ENCODE measurements around the gene BASP1. TPM values are rescaled to one million over a fixed set of nuclear protein-coding genes. Genes with fewer than 3 reads are reported as not detected.
"Not testable (repeated sequence)": the region's sequence is repeated elsewhere in the genome, so short reads cannot be mapped to it uniquely, and the experiment has no call there.

The BASP1 gene
- total RNA-seq, 2 experiments from 2014 or later: 0.70 to 0.93 TPM

- peaks cover 0 to 7% of the 10 kb centered on the region in 2 experiments for H3K9me3 ChIP-seq (ENCODE audit: control insufficient read depth in 1 of 2, insufficient read depth in 1 of 2, low read length in 2 of 2)
- H3K9me3 Mint-ChIP-seq: peaks cover 3% of the 10 kb centered on the region
- ChIA-PET CTCF (no interaction called here), POLR2A (no interaction called here)
- no peak for TF ChIP-seq CTCF (IDR thresholded peaks at IDR 0.05)
- H3K4me1 ChIP-seq (ENCODE audit: insufficient read depth, low read length): no peaks in the 10 kb centered on the region
- H3K4me1 Mint-ChIP-seq (ENCODE audit: low read depth): no peaks in the 10 kb centered on the region
- intact Hi-C loops (cut with DNase I, micrococcal nuclease): no loop called here
- H3K4me3 Mint-ChIP-seq: no peak overlapping the region
- no peak overlapping the region for H3K27ac ChIP-seq (ENCODE audit: low read depth in 1 of 2, low read length in 2 of 2)
- no peak for ATAC-seq (ENCODE audit: poor library complexity)
- no peak for DNase-seq
- H3K36me3 ChIP-seq (ENCODE audit: insufficient read depth, low read length): no peaks in the 10 kb centered on the region
- H3K27me3 ChIP-seq (ENCODE audit: control insufficient read depth in 1 of 2, insufficient read depth in 2 of 2, low read length in 2 of 2): no peaks in the 10 kb centered on the region
- no peak overlapping the region for H3K27ac Mint-ChIP-seq
- no peaks in the 10 kb centered on the region for H3K27me3 Mint-ChIP-seq
- no peak overlapping the region for H3K4me3 ChIP-seq (ENCODE audit: low read length)
- no peaks in the 10 kb centered on the region for H3K36me3 Mint-ChIP-seq (ENCODE audit: low read depth)
These were observed 91.1 kb downstream of the BASP1 start for GRCh38 chr5:17308326-17309065.

- ChIA-PET CTCF (no interaction called here), POLR2A (no interaction called here)
- DNase-seq (no peak), ATAC-seq (ENCODE audit: poor library complexity) (no peak)
- H3K36me3 ChIP-seq (ENCODE audit: insufficient read depth, low read length): no peaks in the 10 kb centered on the region
- Mint-ChIP-seq H3K9me3 (peaks cover 3% of the 10 kb centered on the region), H3K27ac (no peak overlapping the region), H3K4me1 (ENCODE audit: low read depth) (no peaks in the 10 kb centered on the region), H3K4me3 (no peak overlapping the region), H3K36me3 (ENCODE audit: low read depth) (no peaks in the 10 kb centered on the region), H3K27me3 (no peaks in the 10 kb centered on the region)
- no peak overlapping the region for H3K4me3 ChIP-seq (ENCODE audit: low read length)
- no peak for TF ChIP-seq CTCF (IDR thresholded peaks at IDR 0.05)
- no peaks in the 10 kb centered on the region for H3K27me3 ChIP-seq (ENCODE audit: control insufficient read depth in 1 of 2, insufficient read depth in 2 of 2, low read length in 2 of 2)
- intact Hi-C loops (cut with DNase I, micrococcal nuclease): no loop called here
- no peaks in the 10 kb centered on the region for H3K4me1 ChIP-seq (ENCODE audit: insufficient read depth, low read length)
- H3K9me3 ChIP-seq (ENCODE audit: control insufficient read depth in 1 of 2, insufficient read depth in 1 of 2, low read length in 2 of 2): peaks cover 0 to 7% of the 10 kb centered on the region in 2 experiments
- no peak overlapping the region for H3K27ac ChIP-seq (ENCODE audit: low read depth in 1 of 2, low read length in 2 of 2)
These were observed 92.0 kb downstream of the BASP1 start for GRCh38 chr5:17309462-17309861.

- H3K36me3 Mint-ChIP-seq (ENCODE audit: low read depth); intact Hi-C loops (cut with DNase I, micrococcal nuclease); H3K27me3 ChIP-seq (ENCODE audit: control insufficient read depth in 1 of 2, insufficient read depth in 2 of 2, low read length in 2 of 2); H3K27me3 Mint-ChIP-seq; H3K4me1 Mint-ChIP-seq (ENCODE audit: low read depth); H3K9me3 ChIP-seq (ENCODE audit: control insufficient read depth in 1 of 2, insufficient read depth in 1 of 2, low read length in 2 of 2); H3K36me3 ChIP-seq (ENCODE audit: insufficient read depth, low read length); POLR2A ChIA-PET; H3K4me3 ChIP-seq (ENCODE audit: low read length); H3K27ac Mint-ChIP-seq; H3K4me1 ChIP-seq (ENCODE audit: insufficient read depth, low read length); H3K27ac ChIP-seq (ENCODE audit: low read depth in 1 of 2, low read length in 2 of 2); CTCF ChIA-PET; H3K9me3 Mint-ChIP-seq; DNase-seq; ATAC-seq (ENCODE audit: poor library complexity); H3K4me3 Mint-ChIP-seq: not testable (repeated sequence)
These were observed 93.1 kb downstream of the BASP1 start for GRCh38 chr5:17310502-17310901.

GRCh38 chr5:17311811-17312210, 94.4 kb downstream of the BASP1 start:
- H3K27ac Mint-ChIP-seq; H3K9me3 Mint-ChIP-seq; H3K9me3 ChIP-seq (ENCODE audit: control insufficient read depth in 1 of 2, insufficient read depth in 1 of 2, low read length in 2 of 2); intact Hi-C loops (cut with DNase I, micrococcal nuclease); POLR2A ChIA-PET; CTCF ChIA-PET; H3K27me3 ChIP-seq (ENCODE audit: control insufficient read depth in 1 of 2, insufficient read depth in 2 of 2, low read length in 2 of 2); H3K4me1 ChIP-seq (ENCODE audit: insufficient read depth, low read length); H3K27ac ChIP-seq (ENCODE audit: low read depth in 1 of 2, low read length in 2 of 2); ATAC-seq (ENCODE audit: poor library complexity); H3K4me3 Mint-ChIP-seq; H3K4me1 Mint-ChIP-seq (ENCODE audit: low read depth); H3K27me3 Mint-ChIP-seq; H3K36me3 ChIP-seq (ENCODE audit: insufficient read depth, low read length); DNase-seq; H3K36me3 Mint-ChIP-seq (ENCODE audit: low read depth); H3K4me3 ChIP-seq (ENCODE audit: low read length): not testable (repeated sequence)

All from CD4-positive, alpha-beta T cell (primary cell).